Measurements from ENCODE around the gene ZNF892. TPM values are rescaled to one million over a fixed set of nuclear protein-coding genes. Genes with fewer than 3 reads are reported as not detected.
"Not testable (repeated sequence)": the region's sequence is repeated elsewhere in the genome, so short reads cannot be mapped to it uniquely, and the experiment has no call there.

The ZNF892 gene
- total RNA-seq, 1 donor from 2014 or later: 4.8 TPM

- DNase-seq (ENCODE audit: low read depth in 2 of 2): no peak
These were observed 18.3 kb downstream of the ZNF892 start for GRCh38 chr2:95225658-95226057.

- peak; percentile 63 to 66 for DNase-seq (ENCODE audit: low read depth in 2 of 2)
These were observed 24.4 kb downstream of the ZNF892 start for GRCh38 chr2:95231723-95232122.

- DNase-seq (ENCODE audit: low read depth in 2 of 2): no peak
These were observed 24.9 kb downstream of the ZNF892 start for GRCh38 chr2:95232232-95232631.

- no peak for DNase-seq (ENCODE audit: low read depth in 2 of 2)
These were observed 27.0 kb downstream of the ZNF892 start for GRCh38 chr2:95234286-95234785.

GRCh38 chr2:95234816-95235215 lies 27.5 kb downstream of the ZNF892 start:
- no peak for DNase-seq (ENCODE audit: low read depth in 2 of 2)

GRCh38 chr2:95238131-95238530 lies 30.8 kb downstream of the ZNF892 start:
- DNase-seq (ENCODE audit: low read depth in 2 of 2): no peak

GRCh38 chr2:95240091-95240490 lies 32.8 kb downstream of the ZNF892 start:
- no peak for DNase-seq (ENCODE audit: low read depth in 2 of 2)

- no peak for DNase-seq (ENCODE audit: low read depth in 2 of 2)
These were observed 33.2 kb downstream of the ZNF892 start for GRCh38 chr2:95240556-95240955.

GRCh38 chr2:95242084-95242483 lies 34.8 kb downstream of the ZNF892 start:
- not testable (repeated sequence) for DNase-seq (ENCODE audit: low read depth in 2 of 2)

Other genes starting within 250 kb of the ZNF892 start
- not detected in 2 replicates for gene MAL, start 181.8 kb upstream of the ZNF892 start, total RNA-seq
- gene MRPS5, start 85.7 kb upstream of the ZNF892 start, total RNA-seq: 34.4 and 48.2 TPM in 2 replicates
- gene ZNF514, start 47.7 kb upstream of the ZNF892 start, total RNA-seq: 5.2 and 13.9 TPM in 2 replicates
- gene ZNF2, start 41.7 kb upstream of the ZNF892 start, total RNA-seq: 4.6 and 7.3 TPM in 2 replicates
- 0.20 and 0.22 TPM in 2 replicates for gene PROM2, start 66.9 kb downstream of the ZNF892 start, total RNA-seq
- gene KCNIP3, start 89.8 kb downstream of the ZNF892 start, total RNA-seq: under 0.01 TPM in 1 of 2 replicates, not detected in the other
- gene FAHD2A, start 195.2 kb downstream of the ZNF892 start, total RNA-seq: 15.9 and 19.8 TPM in 2 replicates